A673 (cell line): ENCODE measurements around the gene GRHPR. TPM values are rescaled to one million over a fixed set of nuclear protein-coding genes. Genes with fewer than 3 reads are reported as not detected.

Experiments
- BruUV-seq: library from RNA; stranded (reverse); fragments of 400-500 nt; replicated peaks from 2 replicates; lab custom pipeline; 2021; lab: Mats Ljungman, UMichigan
- CTCF ChIA-PET: fragments of 300-600 bp; sonication (Branson Sonifier 250); formaldehyde crosslinking; loops from one replicate; lab custom pipeline; 2022; ENCODE audit warnings: antibody characterized with exemption; lab: Charles Lee
- POLR2A ChIA-PET: fragments of 300-600 bp; sonication (Branson Sonifier 250); formaldehyde crosslinking; loops from one replicate; lab custom pipeline; 2022; ENCODE audit warnings: antibody characterized with exemption; ENCODE audit not compliant: low non-redundant PET; lab: Charles Lee
- DNase-seq: peaks from one replicate; pipeline ENCODE4 v3.0.0-alpha.2; 2015; ENCODE audit warnings: low spot score
- H3K27ac ChIP-seq: fragments of 200-600 bp; sonication (generic); 2 replicates; pipeline ENCODE4 v1.5.1; 2016; ENCODE audit warnings: mixed run types, low read depth, mild to moderate bottlenecking, mixed read lengths, antibody characterized with exemption, low read length; ENCODE audit not compliant: poor library complexity, severe bottlenecking
- H3K27me3 ChIP-seq: fragments of 200-600 bp; sonication (generic); replicated peaks from 2 replicates; pipeline ENCODE4 v1.6.1; 2017; ENCODE audit warnings: mixed run types, low read depth, mild to moderate bottlenecking, mixed read lengths, antibody characterized with exemption, low read length; ENCODE audit not compliant: insufficient read depth, poor library complexity
- H3K36me3 ChIP-seq: fragments of 200-600 bp; sonication (generic); 2 replicates; pipeline ENCODE4 v1.6.1; 2016; ENCODE audit warnings: mixed run types, mild to moderate bottlenecking, mixed read lengths, antibody characterized with exemption, low read length; ENCODE audit not compliant: insufficient read depth, poor library complexity, severe bottlenecking
- H3K4me1 ChIP-seq: fragments of 200-600 bp; sonication (generic); 2 replicates; pipeline ENCODE4 v1.6.1; 2017; ENCODE audit warnings: mixed run types, mild to moderate bottlenecking, mixed read lengths, antibody characterized with exemption, low read length; ENCODE audit not compliant: insufficient read depth, poor library complexity, severe bottlenecking
- H3K4me3 ChIP-seq: fragments of 200-600 bp; sonication (generic); 2 replicates; pipeline ENCODE4 v1.5.1; 2016; ENCODE audit warnings: low read depth, mixed run types, mild to moderate bottlenecking, mixed read lengths, low read length; ENCODE audit not compliant: poor library complexity, severe bottlenecking
- H3K9me3 ChIP-seq: fragments of 200-600 bp; sonication (generic); 2 replicates; pipeline ENCODE4 v1.6.1; 2016; ENCODE audit warnings: mixed run types, low read depth, mild to moderate bottlenecking, mixed read lengths, antibody characterized with exemption, low read length; ENCODE audit not compliant: poor library complexity, severe bottlenecking
- CTCF ChIP-seq: fragments of 300-800, 200-600 bp; sonication (generic); conservative IDR thresholded peaks from 2 replicates; pipeline ENCODE4 v1.5.1; 2017; ENCODE audit warnings: low read depth, mild to moderate bottlenecking, antibody characterized with exemption, low read length, moderate library complexity, mixed read lengths
- EZH2 ChIP-seq: fragments of 200-600 bp; sonication (generic); IDR thresholded peaks from 2 replicates; pipeline ENCODE4 v1.6.1; 2017; ENCODE audit warnings: borderline replicate concordance, low read depth, mild to moderate bottlenecking, mixed read lengths, antibody characterized with exemption, low read length; ENCODE audit not compliant: poor library complexity, severe bottlenecking
- intact Hi-C: fragments of 100-400 bp; cut with micrococcal nuclease; formaldehyde crosslinking; loops from one replicate; pipeline ENCODE4 v1.10.0; 2022; ENCODE audit not compliant: unreplicated experiment
- total RNA-seq: library from RNA; stranded (reverse); gene quantifications from 2 replicates; pipeline ENCODE4 v1.2.3, GENCODE V29; 2021

Gene GRHPR
- total RNA-seq, 1 experiment from 2014 or later, result 102 TPM

DNA sequence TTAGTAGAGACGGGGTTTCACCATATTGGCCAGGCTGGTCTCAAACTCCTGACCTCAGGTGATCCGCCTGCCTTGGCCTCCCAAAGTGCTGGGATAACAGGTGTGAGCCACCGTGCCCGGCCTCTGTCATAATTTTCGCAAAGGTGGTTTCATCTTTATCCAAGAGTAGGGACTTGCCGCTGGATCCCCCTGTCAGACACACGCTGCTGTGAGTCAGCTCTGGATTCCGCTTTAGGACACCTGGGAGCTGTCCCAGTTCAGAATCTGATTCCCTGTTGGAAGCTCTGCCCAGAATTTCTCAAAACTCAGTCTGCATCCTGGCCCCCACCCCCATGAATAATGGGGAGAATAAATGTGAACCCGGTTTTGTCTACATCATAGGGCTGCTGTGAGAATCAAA lies 17.9 kb upstream of the GRHPR start:
- no TSS peak for BruUV-seq

DNA sequence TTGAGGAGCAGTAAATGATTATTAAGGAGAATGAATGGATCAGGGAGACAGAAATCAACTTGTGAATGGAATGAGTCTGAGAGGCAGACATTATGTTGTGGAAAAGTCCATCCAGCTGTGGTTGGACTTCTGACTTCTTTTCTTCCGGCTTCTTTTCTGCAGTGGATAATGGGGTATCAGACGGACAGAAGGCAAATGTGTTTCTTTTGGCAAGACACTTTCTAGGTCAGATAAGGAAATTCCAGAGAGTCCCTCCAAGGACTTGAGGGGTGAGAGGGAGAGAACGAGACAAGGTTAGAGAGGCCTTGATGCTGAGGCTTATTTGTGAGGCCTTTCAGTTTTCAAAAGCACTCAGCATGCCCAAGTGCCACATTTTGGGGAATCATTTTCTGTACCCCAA lies 17.1 kb upstream of the GRHPR start:
- Histone ChIP-seq H3K27ac (no peak overlapping the region), H3K9me3 (no peaks in the 10 kb centered on the region), H3K27me3 (no peaks in the 10 kb centered on the region), H3K36me3 (no peaks in the 10 kb centered on the region), H3K4me1 (no peaks in the 10 kb centered on the region), H3K4me3 (no peak overlapping the region)
- intact Hi-C loops, result no loop called here
- ChIA-PET CTCF (no interaction called here), POLR2A (no interaction called here)
- BruUV-seq, result no TSS peak
- DNase-seq, result no peak
- TF ChIP-seq CTCF (no peak), EZH2 (no peak)

More for the DNA sequence above, 17.9 kb upstream of the GRHPR start:
- Histone ChIP-seq H3K27me3 (no peaks in the 10 kb centered on the region), H3K9me3 (no peaks in the 10 kb centered on the region), H3K27ac (no peak overlapping the region), H3K4me3 (no peak overlapping the region), H3K4me1 (no peaks in the 10 kb centered on the region), H3K36me3 (no peaks in the 10 kb centered on the region)
- DNase-seq, result no peak
- intact Hi-C loops, result no loop called here
- CTCF ChIA-PET, result interaction anchor here (0.6 kb wide), 1 partner anchor 44 kb away, joined by 3 read pairs; no protein-coding TSS in a partner anchor
- TF ChIP-seq EZH2, result no peak
- no peak for TF ChIP-seq CTCF
- POLR2A ChIA-PET, result no interaction called here

- Histone ChIP-seq H3K9me3 (no peaks in the 10 kb centered on the region), H3K36me3 (no peaks in the 10 kb centered on the region), H3K27ac (no peak overlapping the region), H3K4me1 (no peaks in the 10 kb centered on the region), H3K27me3 (no peaks in the 10 kb centered on the region), H3K4me3 (no peak overlapping the region)
- ChIA-PET CTCF (interaction anchor here (0.6 kb wide), 1 partner anchor 31 kb away, joined by 3 read pairs; no protein-coding TSS in a partner anchor), POLR2A (no interaction called here)
- no peak for DNase-seq
- intact Hi-C loops, result no loop called here
- BruUV-seq, result no TSS peak
- TF ChIP-seq EZH2, result no peak
- no peak for TF ChIP-seq CTCF
These were observed 16.6 kb upstream of the GRHPR start for GRCh38 chr9:37405764-37406380.
